ENCODE data around the gene CAV2. TPM values are rescaled to one million over a fixed set of nuclear protein-coding genes. Genes with fewer than 3 reads are reported as not detected.

CAV2 gene
- total RNA-seq, 1 donor = 67.3 TPM

DNA sequence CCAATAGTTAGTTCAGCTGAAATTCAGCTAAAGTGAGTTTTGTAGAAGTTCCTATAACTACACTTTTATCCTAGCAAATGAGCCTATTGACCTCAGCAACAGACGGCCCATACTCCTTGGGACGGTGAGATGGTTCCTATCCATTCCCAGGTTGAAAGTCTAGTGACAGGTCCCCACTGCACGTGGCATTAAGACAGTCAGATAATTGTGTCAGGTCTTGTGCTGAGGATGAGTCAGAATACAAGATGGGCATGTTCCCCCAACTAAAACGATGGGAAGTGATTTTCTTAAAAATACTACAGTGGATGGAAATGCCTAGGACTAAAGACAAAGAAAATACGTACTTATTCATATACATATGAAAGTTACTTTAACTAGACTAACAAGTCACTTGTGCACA is 27.4 kb downstream of the CAV2 start:
- Histone ChIP-seq H3K9me3 (ENCODE audit: low read depth, low read length) (no peaks in the 10 kb centered on the region), H3K27me3 (ENCODE audit: insufficient read depth, low read length) (no peaks in the 10 kb centered on the region), H4K20me1 (ENCODE audit: insufficient read depth, low read length) (peaks cover 3% of the 10 kb centered on the region), H3K79me2 (ENCODE audit: insufficient read depth, low read length) (peaks cover 67% of the 10 kb centered on the region), H3K4me2 (ENCODE audit: insufficient read depth, low read length) (peak overlapping the region; percentile 96), H3K4me3 (ENCODE audit: insufficient read depth, low read length) (peak overlapping the region; percentile 96), H3K27ac (ENCODE audit: low read depth, low read length) (peak overlapping the region; percentile 86), H2AFZ (ENCODE audit: low read length) (no peak overlapping the region), H3K4me1 (ENCODE audit: insufficient read depth, low read length) (peaks cover 60% of the 10 kb centered on the region), H3K36me3 (ENCODE audit: insufficient read depth, low read length) (peaks cover 21% of the 10 kb centered on the region)
- peak; percentile 85 for DNase-seq (ENCODE audit: insufficient read length, low spot score, missing footprints)
- TF ChIP-seq, protein P1, sequence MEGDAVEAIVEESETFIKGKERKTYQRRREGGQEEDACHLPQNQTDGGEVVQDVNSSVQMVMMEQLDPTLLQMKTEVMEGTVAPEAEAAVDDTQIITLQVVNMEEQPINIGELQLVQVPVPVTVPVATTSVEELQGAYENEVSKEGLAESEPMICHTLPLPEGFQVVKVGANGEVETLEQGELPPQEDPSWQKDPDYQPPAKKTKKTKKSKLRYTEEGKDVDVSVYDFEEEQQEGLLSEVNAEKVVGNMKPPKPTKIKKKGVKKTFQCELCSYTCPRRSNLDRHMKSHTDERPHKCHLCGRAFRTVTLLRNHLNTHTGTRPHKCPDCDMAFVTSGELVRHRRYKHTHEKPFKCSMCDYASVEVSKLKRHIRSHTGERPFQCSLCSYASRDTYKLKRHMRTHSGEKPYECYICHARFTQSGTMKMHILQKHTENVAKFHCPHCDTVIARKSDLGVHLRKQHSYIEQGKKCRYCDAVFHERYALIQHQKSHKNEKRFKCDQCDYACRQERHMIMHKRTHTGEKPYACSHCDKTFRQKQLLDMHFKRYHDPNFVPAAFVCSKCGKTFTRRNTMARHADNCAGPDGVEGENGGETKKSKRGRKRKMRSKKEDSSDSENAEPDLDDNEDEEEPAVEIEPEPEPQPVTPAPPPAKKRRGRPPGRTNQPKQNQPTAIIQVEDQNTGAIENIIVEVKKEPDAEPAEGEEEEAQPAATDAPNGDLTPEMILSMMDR (IDR thresholded peaks at IDR 0.05; ENCODE audit: extremely low read depth, low read depth, low read length) = no peak

DNA sequence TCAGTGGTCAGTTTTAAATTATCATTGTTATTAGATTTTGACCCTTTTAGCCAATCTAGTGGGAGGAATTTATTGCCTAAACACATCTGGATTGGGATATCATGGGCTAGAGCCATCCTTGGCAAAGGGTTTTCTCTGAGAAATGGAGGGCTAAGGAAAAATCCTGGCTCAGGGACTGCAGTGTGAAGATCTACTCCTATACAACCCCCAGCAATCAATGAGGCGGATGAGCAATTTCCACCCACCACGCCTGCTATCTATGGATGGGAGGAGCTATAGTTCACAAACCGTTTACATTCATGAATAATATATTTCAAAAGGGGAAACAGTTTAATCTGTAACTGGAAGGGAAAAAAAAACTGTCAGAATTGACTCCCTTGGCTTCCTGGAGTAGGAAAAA is 28.0 kb downstream of the CAV2 start:
- Histone ChIP-seq H3K27me3 (ENCODE audit: insufficient read depth, low read length) (no peaks in the 10 kb centered on the region), H3K79me2 (ENCODE audit: insufficient read depth, low read length) (peaks cover 73% of the 10 kb centered on the region), H2AFZ (ENCODE audit: low read length) (no peak overlapping the region), H3K4me1 (ENCODE audit: insufficient read depth, low read length) (peaks cover 60% of the 10 kb centered on the region), H3K4me3 (ENCODE audit: insufficient read depth, low read length) (peak overlapping the region; percentile 96), H3K36me3 (ENCODE audit: insufficient read depth, low read length) (peaks cover 26% of the 10 kb centered on the region), H4K20me1 (ENCODE audit: insufficient read depth, low read length) (peaks cover 3% of the 10 kb centered on the region), H3K4me2 (ENCODE audit: insufficient read depth, low read length) (peak overlapping the region; percentile 96), H3K27ac (ENCODE audit: low read depth, low read length) (peak overlapping the region; percentile 86), H3K9me3 (ENCODE audit: low read depth, low read length) (no peaks in the 10 kb centered on the region)
- peak; percentile 91 for DNase-seq (ENCODE audit: insufficient read length, low spot score, missing footprints)
- TF ChIP-seq, protein P1 (IDR thresholded peaks at IDR 0.05; ENCODE audit: extremely low read depth, low read depth, low read length) = no peak

DNA sequence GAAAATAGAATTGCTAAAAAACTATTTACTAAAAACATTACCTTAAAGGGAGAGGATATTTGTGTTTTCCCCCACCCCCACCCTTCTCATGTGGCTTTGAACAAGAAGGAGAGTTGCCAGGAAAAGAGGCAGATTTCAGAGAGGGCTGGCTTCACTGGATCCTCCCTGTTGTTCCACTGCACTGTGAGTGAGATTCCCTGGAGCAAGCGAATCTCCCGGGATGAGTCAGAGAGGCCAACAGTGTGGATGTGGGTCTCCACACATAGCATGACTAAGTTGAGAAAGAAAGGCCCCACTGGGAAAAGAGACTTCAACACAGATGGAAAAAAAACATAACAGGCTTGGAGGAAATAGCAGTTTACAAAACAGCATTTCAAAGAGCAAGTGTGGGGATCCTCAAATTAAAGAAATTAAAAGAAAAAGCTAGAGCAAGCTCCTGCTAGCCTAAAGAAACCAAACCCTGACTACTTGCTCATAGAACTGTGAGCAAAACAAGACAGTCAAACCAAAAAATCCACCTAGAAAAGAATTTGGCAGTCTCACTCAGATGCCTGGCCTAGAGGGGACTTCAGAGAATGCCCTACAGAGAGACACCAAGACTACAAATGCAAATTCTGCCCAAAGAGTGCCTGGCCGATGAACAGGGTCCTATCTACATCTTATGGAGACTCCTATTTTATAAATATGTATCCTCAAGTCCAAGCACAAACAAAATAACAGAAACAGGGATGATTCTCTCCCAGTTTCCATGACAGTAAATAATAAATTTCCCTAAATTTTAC is 28.7 kb downstream of the CAV2 start:
- peak overlapping the region; percentile 96 for H3K4me3 ChIP-seq (ENCODE audit: insufficient read depth, low read length)
- peaks cover 57% of the 10 kb centered on the region for H3K4me1 ChIP-seq (ENCODE audit: insufficient read depth, low read length)
- DNase-seq (ENCODE audit: insufficient read length, low spot score, missing footprints) = peak; percentile 97
- H3K27me3 ChIP-seq (ENCODE audit: insufficient read depth, low read length) = no peaks in the 10 kb centered on the region
- peak overlapping the region; percentile 86 for H3K27ac ChIP-seq (ENCODE audit: low read depth, low read length)
- TF ChIP-seq, protein P1 (IDR thresholded peaks at IDR 0.05; ENCODE audit: extremely low read depth, low read depth, low read length) = no peak
- peaks cover 79% of the 10 kb centered on the region for H3K79me2 ChIP-seq (ENCODE audit: insufficient read depth, low read length)
- no peak overlapping the region for H2AFZ ChIP-seq (ENCODE audit: low read length)
- H3K9me3 ChIP-seq (ENCODE audit: low read depth, low read length) = no peaks in the 10 kb centered on the region
- peak overlapping the region; percentile 96 for H3K4me2 ChIP-seq (ENCODE audit: insufficient read depth, low read length)
- H4K20me1 ChIP-seq (ENCODE audit: insufficient read depth, low read length) = peaks cover 3% of the 10 kb centered on the region
- H3K36me3 ChIP-seq (ENCODE audit: insufficient read depth, low read length) = peaks cover 31% of the 10 kb centered on the region

DNA sequence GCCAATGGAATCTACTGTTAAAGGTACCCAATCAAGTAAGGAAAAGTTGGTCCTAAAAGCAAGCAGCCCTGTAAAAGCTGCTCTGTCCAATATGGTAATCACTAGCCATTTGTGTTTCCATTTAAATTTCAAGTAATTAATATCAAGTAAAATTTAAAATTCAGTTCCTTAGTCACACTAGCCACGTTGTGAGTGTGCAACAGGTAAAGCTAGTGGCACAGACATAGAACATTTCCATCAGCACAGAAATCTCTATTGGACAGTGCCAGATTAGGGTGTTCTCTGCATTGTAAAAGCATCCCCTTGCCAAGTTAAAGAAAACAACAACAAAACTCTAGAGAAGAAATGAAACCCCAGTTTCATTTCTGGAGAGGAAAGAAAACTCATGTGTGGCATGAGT is 29.7 kb downstream of the CAV2 start:
- Histone ChIP-seq H3K4me2 (ENCODE audit: insufficient read depth, low read length) (peak overlapping the region; percentile 96), H4K20me1 (ENCODE audit: insufficient read depth, low read length) (peaks cover 3% of the 10 kb centered on the region), H3K4me3 (ENCODE audit: insufficient read depth, low read length) (peak overlapping the region; percentile 4), H3K4me1 (ENCODE audit: insufficient read depth, low read length) (peaks cover 49% of the 10 kb centered on the region), H3K36me3 (ENCODE audit: insufficient read depth, low read length) (peaks cover 34% of the 10 kb centered on the region), H3K27me3 (ENCODE audit: insufficient read depth, low read length) (no peaks in the 10 kb centered on the region), H3K27ac (ENCODE audit: low read depth, low read length) (peak overlapping the region; percentile 59), H3K79me2 (ENCODE audit: insufficient read depth, low read length) (peaks cover 87% of the 10 kb centered on the region), H2AFZ (ENCODE audit: low read length) (no peak overlapping the region), H3K9me3 (ENCODE audit: low read depth, low read length) (no peaks in the 10 kb centered on the region)
- TF ChIP-seq, protein P1 (IDR thresholded peaks at IDR 0.05; ENCODE audit: extremely low read depth, low read depth, low read length) = no peak
- no peak for DNase-seq (ENCODE audit: insufficient read length, low spot score, missing footprints)
